Astrocyte (in vitro differentiated cells and primary cell): ENCODE data around the gene PLD2.

ENCODE experiments used
- CTCF ChIP-seq: IDR thresholded peaks from 2 replicates; pipeline ENCODE4 v1.5.1; 2011; ENCODE audit warnings: low read depth, mild to moderate bottlenecking, inconsistent platforms, low read length, moderate library complexity; ENCODE audit not compliant: insufficient read depth
- EZH2 ChIP-seq: IDR thresholded peaks from 2 replicates; pipeline ENCODE4 v1.6.1; 2012; ENCODE audit warnings: mild to moderate bottlenecking, low read length, inconsistent platforms; ENCODE audit not compliant: insufficient read depth

DNA sequence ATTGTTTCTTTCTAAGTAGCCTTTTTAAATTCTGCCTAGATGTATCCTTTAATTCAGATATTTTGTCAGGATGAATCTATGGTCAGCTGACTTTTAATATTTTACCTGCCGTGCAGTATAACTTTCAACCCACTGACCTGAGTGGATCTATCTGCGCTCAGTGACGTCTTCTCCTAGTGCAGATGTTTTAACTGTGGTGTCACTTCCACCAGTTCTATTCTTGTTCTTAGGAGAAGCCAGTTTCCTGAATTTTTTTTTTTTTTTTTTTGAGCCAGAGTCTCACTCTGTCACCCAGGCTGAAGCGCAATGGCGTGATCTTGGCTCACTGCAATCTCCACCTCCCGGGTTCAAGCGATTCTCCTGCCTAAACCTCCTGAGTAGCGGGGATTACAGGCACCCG lies 40.2 kb upstream of the PLD2 start:
- TF ChIP-seq CTCF, result no peak
- TF ChIP-seq EZH2, result no peak
